NCI-H146 treated with DMSO at 0.1 percent for 48 hours (cell line): Measurements from ENCODE around the gene ANKRD11.
"Not testable (repeated sequence)": the region's sequence is repeated elsewhere in the genome, so short reads cannot be mapped to it uniquely, and the experiment has no call there.

Experiments
- DNase-seq: peaks from one replicate; lab custom pipeline; 2025; ENCODE audit not compliant: unreplicated experiment; lab: John Stamatoyannopoulos, UW

Gene ANKRD11

DNA sequence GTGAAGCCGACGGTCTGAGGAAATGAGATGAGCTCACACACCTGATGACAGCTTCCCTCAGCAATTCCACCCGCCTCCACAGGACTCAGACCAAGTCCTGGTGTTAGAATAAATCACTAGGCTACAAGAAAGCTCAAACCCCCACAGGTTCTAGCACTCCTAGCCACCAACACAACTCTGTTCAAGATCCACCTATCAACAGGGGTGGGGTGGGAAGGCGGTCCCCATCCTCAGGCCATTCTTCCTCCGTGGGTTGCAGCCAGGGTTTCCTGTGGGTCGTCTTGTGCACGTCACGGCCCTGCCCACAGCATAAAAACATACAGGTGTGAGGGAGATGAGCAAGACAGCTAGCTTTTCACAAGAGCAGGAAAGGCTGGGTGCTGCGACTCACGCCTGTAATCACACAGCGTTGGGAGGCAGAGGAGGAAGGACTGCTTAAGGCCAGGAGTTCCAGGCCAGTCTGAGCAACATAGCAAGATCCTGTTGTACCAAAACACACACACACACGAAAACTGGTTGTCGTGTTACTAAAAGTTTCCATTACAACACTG lies 81.1 kb downstream of the ANKRD11 start:
- DNase-seq = no peak

- no peak for DNase-seq
Observed at GRCh38 chr16:89408315-89408714, 82.0 kb downstream of the ANKRD11 start.

- DNase-seq = no peak
Observed at GRCh38 chr16:89407925-89408300, 82.4 kb downstream of the ANKRD11 start.

DNA sequence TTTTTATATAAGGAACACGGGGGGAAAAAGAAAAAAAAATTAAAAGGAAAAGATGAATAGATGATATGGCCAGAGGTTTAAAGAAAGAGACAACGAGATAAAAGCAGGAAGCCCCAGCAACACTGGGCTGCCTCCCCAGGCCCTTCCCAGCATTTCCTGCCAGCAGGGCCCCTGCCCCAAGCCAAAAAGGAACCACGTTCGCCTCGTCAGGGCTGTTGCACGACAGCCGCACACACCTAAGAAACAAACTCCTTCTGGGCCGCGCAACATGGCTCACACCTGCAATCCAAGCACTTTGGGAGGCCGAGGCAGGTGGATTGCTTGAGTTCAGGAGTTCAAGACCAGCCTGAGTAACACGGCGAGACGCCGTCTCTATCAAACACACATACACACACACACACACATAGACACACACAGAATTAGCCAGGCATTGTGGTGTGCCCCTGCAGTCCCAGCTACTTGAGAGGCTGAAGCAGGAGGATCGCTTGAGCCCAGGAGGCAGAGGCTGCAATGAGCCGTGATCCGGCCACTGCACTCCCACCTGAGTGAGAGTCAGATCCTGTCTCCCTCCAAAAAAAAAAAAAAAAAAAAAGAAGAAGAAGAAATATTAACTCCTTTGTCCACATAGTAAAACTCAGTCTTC lies 83.0 kb downstream of the ANKRD11 start:
- DNase-seq = no peak

DNA sequence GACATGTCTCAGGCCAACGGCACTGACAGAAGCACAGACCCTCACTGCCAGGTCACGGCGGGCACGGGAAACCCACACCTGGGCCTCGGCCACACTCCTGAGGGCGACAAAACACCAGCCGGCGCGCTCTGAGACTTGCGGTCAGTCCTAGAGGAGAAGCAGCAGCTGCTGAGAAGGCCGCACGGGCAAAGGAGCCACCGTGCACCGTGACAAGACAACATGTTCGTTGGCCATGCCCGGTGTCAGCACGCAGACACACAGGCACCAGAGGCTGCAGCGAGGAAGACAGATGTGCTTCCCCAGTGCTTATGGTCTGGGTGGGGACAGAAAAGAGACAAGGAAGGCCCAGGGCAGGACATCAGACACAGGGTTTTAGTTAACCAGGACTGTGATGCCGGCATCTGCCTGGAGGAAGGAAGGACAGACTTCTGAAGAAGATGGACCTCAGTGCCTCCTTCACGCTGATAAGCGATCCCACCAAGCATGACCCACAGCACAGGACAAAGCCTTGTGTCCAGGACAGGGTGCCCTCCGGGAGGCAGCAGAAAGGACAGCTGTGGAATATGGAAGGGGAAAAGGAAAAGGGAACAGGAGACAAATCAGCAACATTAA lies 84.0 kb downstream of the ANKRD11 start:
- DNase-seq = no peak

DNA sequence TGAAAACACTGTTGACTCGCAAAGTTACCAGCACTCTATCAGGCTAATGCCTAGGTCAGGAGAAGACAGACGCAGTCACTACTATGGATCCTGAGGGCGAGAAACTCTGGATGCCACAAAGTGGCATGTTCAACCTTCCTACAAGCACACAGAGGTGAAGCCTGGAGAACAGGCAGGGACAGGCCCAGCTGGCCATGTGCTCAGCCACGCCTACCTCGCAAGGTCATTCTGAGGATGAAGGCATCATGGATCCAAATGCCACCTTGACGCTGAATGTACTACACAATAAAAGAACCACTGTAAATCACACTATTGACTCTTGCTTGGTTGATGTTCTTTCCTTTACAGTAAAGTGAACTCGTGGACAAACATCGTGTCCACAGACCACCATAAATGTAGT lies 85.8 kb downstream of the ANKRD11 start:
- DNase-seq = no peak

DNA sequence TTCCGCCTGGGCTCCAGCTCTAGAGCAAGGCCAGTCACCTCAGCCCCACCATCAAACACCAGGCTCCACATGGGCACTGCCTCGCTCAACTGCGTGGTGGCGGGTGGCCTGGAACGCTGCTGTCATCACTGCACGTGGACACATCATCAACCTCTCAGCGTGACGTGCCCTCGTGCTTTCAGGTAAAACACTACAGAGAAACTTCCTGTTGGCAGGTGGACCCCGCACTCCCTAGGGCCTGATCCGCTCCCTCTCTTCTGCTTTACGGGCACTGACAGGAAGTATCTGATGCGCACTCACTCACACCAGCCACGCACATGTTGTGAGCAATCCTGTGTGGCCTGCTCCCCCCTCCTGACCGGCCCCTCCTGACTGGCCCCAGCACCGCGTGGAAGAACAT lies 87.4 kb downstream of the ANKRD11 start:
- DNase-seq = no peak

- no peak for DNase-seq
Observed at GRCh38 chr16:89401641-89402445, 88.5 kb downstream of the ANKRD11 start.

DNA sequence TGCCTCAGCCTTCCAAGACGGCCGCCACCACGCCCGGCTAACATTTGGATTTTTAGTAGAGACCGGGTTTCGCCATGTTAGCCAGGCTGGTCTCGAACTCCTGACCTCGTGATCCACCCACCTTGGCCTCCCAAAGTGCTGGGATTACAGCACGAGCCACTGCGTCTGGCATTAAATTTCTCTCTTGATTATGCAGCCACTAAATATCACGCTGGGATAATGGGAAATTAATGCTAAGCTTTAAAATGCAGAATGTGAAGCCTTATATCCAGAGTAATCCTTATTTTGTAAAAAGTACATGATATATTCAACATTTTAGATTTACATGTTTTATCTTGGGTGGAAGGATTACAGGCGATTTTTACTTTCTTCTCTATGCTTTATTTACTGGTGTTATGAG lies 89.2 kb downstream of the ANKRD11 start:
- DNase-seq = no peak

GRCh38 chr16:89400740-89401139 lies 89.6 kb downstream of the ANKRD11 start:
- DNase-seq = no peak

GRCh38 chr16:89398924-89399323 lies 91.4 kb downstream of the ANKRD11 start:
- DNase-seq = no peak

- no peak for DNase-seq
Observed at GRCh38 chr16:89397331-89397861, 93.0 kb downstream of the ANKRD11 start.

- no peak for DNase-seq
Observed at GRCh38 chr16:89396156-89396555, 94.2 kb downstream of the ANKRD11 start.

DNA sequence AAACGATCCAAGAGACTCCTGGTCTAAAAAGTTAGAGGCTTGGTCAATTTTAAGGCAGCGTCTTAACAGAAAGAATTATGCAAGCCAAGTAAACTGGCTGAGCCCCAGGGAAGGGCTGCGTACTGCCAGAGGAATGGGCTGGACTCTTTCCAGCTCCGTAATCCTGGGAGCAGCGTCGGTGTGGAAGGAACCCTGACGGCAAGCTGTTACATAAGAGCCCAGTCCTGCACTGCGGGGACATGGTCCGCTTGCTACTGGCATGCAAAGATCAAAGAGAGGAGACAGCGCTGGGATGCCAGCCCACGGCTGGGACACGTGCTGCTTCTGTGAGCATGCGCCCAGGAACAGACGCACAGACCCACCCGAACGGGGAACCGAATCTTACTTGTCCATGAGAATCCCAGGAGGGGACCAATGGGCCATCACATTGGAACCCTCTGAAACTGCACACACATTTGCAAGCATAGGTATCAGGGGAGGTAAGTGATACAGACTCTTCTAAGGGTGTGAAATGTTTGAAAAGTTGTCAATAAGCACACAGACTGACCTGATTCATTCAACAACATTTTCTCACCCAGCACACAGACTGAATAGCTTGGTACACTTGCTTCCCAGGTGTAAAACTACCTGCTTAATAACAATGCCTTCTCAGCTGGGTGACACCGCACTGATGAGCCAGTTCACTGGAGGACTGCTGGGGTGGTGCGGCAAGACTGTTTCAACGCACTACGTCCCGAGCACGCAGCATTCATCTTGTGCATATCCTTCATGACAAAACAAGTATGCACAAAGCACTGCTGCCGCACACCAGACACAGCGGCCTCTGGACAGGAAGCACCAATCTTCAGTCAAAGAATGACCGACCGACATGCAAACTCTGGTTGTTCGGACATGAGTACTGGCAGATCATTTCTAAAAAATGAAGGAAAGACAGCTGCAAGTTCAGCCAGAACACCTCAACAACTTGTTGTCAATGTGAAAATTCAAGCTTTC lies 94.9 kb downstream of the ANKRD11 start:
- DNase-seq = no peak

DNA sequence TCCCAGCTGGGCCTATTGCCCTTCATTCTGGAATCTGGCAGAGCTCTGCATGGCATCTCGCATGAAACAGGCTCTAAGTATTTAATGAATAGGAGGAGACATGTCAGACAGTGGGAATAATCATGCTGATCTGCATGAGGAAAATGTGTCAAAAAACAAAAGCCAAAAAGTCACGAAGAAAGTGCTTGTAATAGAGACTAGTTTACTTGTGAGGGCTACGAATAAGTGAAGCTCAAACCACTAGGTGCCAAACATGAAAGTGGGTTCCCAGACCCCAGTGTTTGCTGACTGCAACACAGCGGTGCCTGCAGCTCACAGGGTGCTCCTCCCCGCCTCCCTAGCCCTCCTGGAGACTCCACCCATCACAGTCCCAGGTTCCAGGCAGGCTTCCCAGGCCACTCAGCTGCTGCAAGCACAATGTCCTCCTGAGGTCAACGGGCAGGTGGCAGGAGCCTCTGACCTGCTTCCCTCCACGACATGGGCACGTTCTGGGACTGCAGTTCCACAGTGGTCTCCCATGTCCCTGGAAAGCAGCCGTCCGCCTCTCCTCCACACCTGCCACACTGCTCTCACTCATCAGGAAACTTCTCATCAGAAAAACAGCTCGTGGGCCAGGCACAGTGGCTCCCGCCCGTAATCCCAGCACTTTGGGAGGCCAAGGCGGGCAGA lies 96.5 kb downstream of the ANKRD11 start:
- no peak for DNase-seq

GRCh38 chr16:89392881-89393737 lies 97.3 kb downstream of the ANKRD11 start:
- no peak for DNase-seq

DNA sequence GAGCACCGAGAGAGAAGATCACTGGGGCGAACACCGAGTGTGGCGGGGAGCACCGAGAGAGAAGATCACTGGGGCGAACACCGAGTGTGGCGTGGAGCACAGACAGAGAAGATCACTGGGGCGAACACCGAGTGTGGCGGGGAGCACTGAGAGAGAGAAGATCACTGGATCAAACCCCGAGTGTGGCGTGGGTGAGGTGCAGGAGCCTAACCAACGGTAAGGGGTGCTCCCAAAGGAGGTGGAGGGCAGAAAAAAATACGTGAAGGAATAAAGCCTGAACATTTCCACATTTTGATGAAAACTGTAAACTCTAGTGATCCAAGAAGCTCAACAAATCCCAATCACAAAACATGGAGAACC lies 100.2 kb downstream of the ANKRD11 start:
- DNase-seq = not testable (repeated sequence)

- not testable (repeated sequence) for DNase-seq
Observed at GRCh38 chr16:89389504-89390223, 100.7 kb downstream of the ANKRD11 start.
